K562 (cell line): ENCODE data around the gene ZNF43. TPM values are rescaled to one million over a fixed set of nuclear protein-coding genes. Genes with fewer than 3 reads are reported as not detected.
"Not testable (repeated sequence)": the region's sequence is repeated elsewhere in the genome, so short reads cannot be mapped to it uniquely, and the experiment has no call there.

Experiments
- ATAC-seq: fragments of 200-7000 bp; cut with Tn5 transposase; 3 replicates; pipeline ENCODE4 v1.9.1; 2020; ENCODE audit warnings: moderate library complexity
- BruUV-seq: library from RNA; stranded (reverse); fragments of 400-500 nt; replicated peaks from 2 replicates; lab custom pipeline; 2021; lab: Mats Ljungman, UMichigan
- CTCF ChIA-PET: fragments of 300-600 bp; formaldehyde crosslinking; extraction: SDS; loops from one replicate; lab custom pipeline; 2021; ENCODE audit warnings: low intra/inter-chr PET ratio; lab: Yijun Ruan, JAX
- POLR2A ChIA-PET: fragments of 300-600, 350-650 bp; sonication (Branson Sonifier 250); formaldehyde crosslinking; extraction: SDS; loops from one replicate; lab custom pipeline; 2021; ENCODE audit warnings: antibody characterized with exemption, inconsistent platforms; lab: Yijun Ruan, JAX
- DNase-seq, 4 experiments: peaks; one replicate each; pipeline versions ENCODE4 v3.0.0 to v3.0.0-alpha.2; 2011 to 2018; ENCODE audit warnings: low spot score in 3 of 4, mixed read lengths in 3 of 4; ENCODE audit errors: extremely low read depth in 1 of 4
- FAIRE-seq: peaks from 2 replicates; lab custom pipeline; 2011; peaks lifted over from hg19 to GRCh38; lab: Jason Lieb, UNC
- H2AFZ ChIP-seq: 2 replicates; pipeline ENCODE4 v1.6.0; 2011; ENCODE audit warnings: low read depth, low read length, control low read depth, inconsistent platforms
- H3K27ac ChIP-seq: fragments of 200-600 bp; 3 replicates; pipeline ENCODE4 v1.8.0; 2011; ENCODE audit warnings: low read depth, mild to moderate bottlenecking, control low read depth, inconsistent platforms, low read length, moderate library complexity, mixed read lengths; ENCODE audit errors: extremely low read depth
- H3K27me3 ChIP-seq, 2 experiments: fragments of 300-600 bp in 1 of 2; 2 replicates in 1 of 2; 3 replicates in 1 of 2; pipeline versions ENCODE4 v1.6.0 to v1.8.0; 2011; ENCODE audit warnings: inconsistent platforms in 2 of 2, low read length in 2 of 2, mild to moderate bottlenecking in 1 of 2, mixed read lengths in 1 of 2, moderate library complexity in 1 of 2; ENCODE audit not compliant: control insufficient read depth in 2 of 2, insufficient read depth in 2 of 2
- H3K36me3 ChIP-seq: fragments of 300-600 bp; 3 replicates; pipeline ENCODE4 v1.8.0; 2011; ENCODE audit warnings: mild to moderate bottlenecking, low read length, inconsistent platforms; ENCODE audit not compliant: control insufficient read depth, insufficient read depth
- H3K4me1 ChIP-seq, 2 experiments: fragments of 200-600 bp in 1 of 2; replicated peaks in 1 of 2; 2 replicates in 1 of 2; 3 replicates in 1 of 2; pipeline versions ENCODE4 v1.5.1 to v1.8.0; 2011; ENCODE audit warnings: inconsistent platforms in 2 of 2, low read length in 2 of 2, mild to moderate bottlenecking in 1 of 2, mixed read lengths in 1 of 2, moderate library complexity in 1 of 2; ENCODE audit not compliant: control insufficient read depth in 2 of 2, insufficient read depth in 2 of 2
- H3K4me2 ChIP-seq: 2 replicates; pipeline ENCODE4 v1.6.1; 2011; ENCODE audit warnings: low read length, control low read depth, inconsistent platforms, mixed read lengths; ENCODE audit not compliant: insufficient read depth
- H3K4me3 ChIP-seq: fragments of 200-600 bp; sonication (generic), shearing (Covaris generic); 2 replicates; pipeline ENCODE4 v1.5.1; 2016; ENCODE audit warnings: control low read depth, inconsistent platforms
- H3K79me2 ChIP-seq: fragments of 200-600 bp; 3 replicates; pipeline ENCODE4 v1.8.0; 2011; ENCODE audit warnings: low read length, inconsistent platforms; ENCODE audit not compliant: control insufficient read depth, insufficient read depth
- H3K9ac ChIP-seq, 2 experiments: 2 replicates each; pipeline versions ENCODE4 v1.6.0 to v1.6.1; 2011; ENCODE audit warnings: low read depth in 2 of 2, low read length in 2 of 2, control low read depth in 1 of 2, inconsistent platforms in 1 of 2, mild to moderate bottlenecking in 1 of 2, mixed read lengths in 1 of 2; ENCODE audit not compliant: insufficient read depth in 1 of 2
- H3K9me1 ChIP-seq: one replicate; pipeline ENCODE4 v1.6.0; 2011; ENCODE audit warnings: inconsistent platforms, mild to moderate bottlenecking, low read length, moderate library complexity; ENCODE audit not compliant: control insufficient read depth, insufficient read depth
- H3K9me3 ChIP-seq: replicated peaks from 2 replicates; pipeline ENCODE4 v1.5.1; 2011; ENCODE audit warnings: low read depth, low read length, inconsistent platforms; ENCODE audit not compliant: control insufficient read depth, insufficient read depth
- H4K20me1 ChIP-seq: replicated peaks from 2 replicates; pipeline ENCODE4 v1.6.1; 2011; ENCODE audit warnings: low read length, inconsistent platforms, mixed read lengths; ENCODE audit not compliant: control insufficient read depth, insufficient read depth
- ADNP ChIP-seq: fragments of 200-800 bp; sonication (Bioruptor generic); IDR thresholded peaks from 2 replicates; pipeline ENCODE4 v1.6.1; 2016; ENCODE audit warnings: missing genetic modification characterization, missing compliant biosample characterization
- ZNF146 ChIP-seq: IDR thresholded peaks from one replicate; pipeline ENCODE4 v1.6.1; 2018; ENCODE audit warnings: missing compliant biosample characterization; ENCODE audit not compliant: unreplicated experiment
- in situ Hi-C: fragments of 300-500 bp; cut with MboI; formaldehyde crosslinking; loops from 4 replicates; pipeline ENCODE4 v1.15.0; 2018; ENCODE audit warnings: inconsistent platforms, mixed read lengths
- intact Hi-C: fragments of 100-400 bp; cut with micrococcal nuclease; formaldehyde crosslinking; loops from 2 replicates; pipeline ENCODE4 v1.14.2; 2022
- polyA plus RNA-seq, 8 experiments: library from polyadenylated mRNA; depleted of rRNA in 4 of 8; stranded (reverse) in 5 of 8; unstranded in 3 of 8; fragments of >200 nt; fragmentation: Nextera tagmentation in 2 of 8; fragmentation: Illumina TruSeq in 1 of 8; extraction: Ambion mirVana in 2 of 8; extraction: Trizol in 1 of 8; gene quantifications; 2 replicates each; pipeline versions ENCODE4 v1.2.1 to v1.2.3, GENCODE V29; 2011 to 2014; ENCODE audit warnings: inconsistent platforms in 1 of 8, missing spikeins in 1 of 8
- total RNA-seq, 7 experiments: library from RNA; depleted of rRNA in 6 of 7; stranded (reverse); fragments of >200 nt in 6 of 7; fragmentation: Illumina TruSeq in 2 of 7; extraction: Trizol in 2 of 7; gene quantifications; 2 replicates each; pipeline versions ENCODE4 v1.2.1 to v1.2.3, GENCODE V29; 2011 to 2021; ENCODE audit warnings: low replicate concordance in 1 of 7

Gene ZNF43
- total and polyA plus RNA-seq, 9 of the 15 experiments (the other 6 are each of a cell fraction or from before 2014, with no cell fraction given) = 3.6 to 18.6 (median 9.2) TPM

GRCh38 chr19:21755555-21755954 is 80.4 kb downstream of the ZNF43 start:
- H3K4me2 ChIP-seq, FAIRE-seq, DNase-seq, H4K20me1 ChIP-seq, H3K9me3 ChIP-seq, intact Hi-C loops, CTCF ChIA-PET, ATAC-seq, in situ Hi-C loops: not testable (repeated sequence)
- peaks cover 67% of the 10 kb centered on the region for H3K79me2 ChIP-seq
- TF ChIP-seq ADNP (tag) (0 out of 2 replicates have a peak, but pooled peaks have one; percentile 11), ZNF146 (CRISPR knock-in tag) (peak; percentile 95)
- TF ChIP-seq, all 486 proteins: peak for 2; not testable (repeated sequence) for 484
- H3K4me3 ChIP-seq, H3K9ac ChIP-seq, H3K4me1 ChIP-seq, H2AFZ ChIP-seq, H3K9me1 ChIP-seq, BruUV-seq, H3K27ac ChIP-seq, H3K27me3 ChIP-seq: not testable (repeated sequence)
- peaks cover 73% of the 10 kb centered on the region for H3K36me3 ChIP-seq
- POLR2A ChIA-PET = interaction anchor here (1.1 kb wide), 1 partner anchor 250 kb away, joined by 3 read pairs; the partner anchor contains the start of gene ZNF429

Other genes with a start within 250 kb of the ZNF43 start
- 10.3 and 10.4 TPM in 2 replicates for gene ZNF100, start 68.6 kb downstream of the ZNF43 start, total RNA-seq (2014; rRNA removed)
- gene ZNF100, start 68.6 kb downstream of the ZNF43 start, total RNA-seq (2014; rRNA removed; fragmentation: Illumina TruSeq; extraction: Trizol) = 26.0 and 31.6 TPM in 2 replicates
- gene ZNF100, start 68.6 kb downstream of the ZNF43 start, total RNA-seq (2015; rRNA removed; fragmentation: Illumina TruSeq; extraction: Trizol) = 26.5 and 27.2 TPM in 2 replicates
- gene ZNF100, start 68.6 kb downstream of the ZNF43 start, total RNA-seq (2021) = 25.0 and 25.9 TPM in 2 replicates
- gene ZNF100, start 68.6 kb downstream of the ZNF43 start, polyA plus RNA-seq (2011; rRNA removed) = 19.6 and 23.7 TPM in 2 replicates
- gene ZNF100, start 68.6 kb downstream of the ZNF43 start, polyA plus RNA-seq (2014; fragmentation: Illumina TruSeq; extraction: Trizol) = 19.3 and 24.3 TPM in 2 replicates
- gene ZNF100, start 68.6 kb downstream of the ZNF43 start, polyA plus RNA-seq (2014; fragmentation: Nextera tagmentation; extraction: Ambion mirVana) = 1 to 10 TPM; 4.5 to 7.4 TPM
- 9.3 and 10.2 TPM in 2 replicates for gene ZNF100, start 68.6 kb downstream of the ZNF43 start, polyA plus RNA-seq (2014; rRNA removed)
- gene ZNF208, start 174.8 kb upstream of the ZNF43 start, total RNA-seq (2014; rRNA removed) = 2.4 and 2.8 TPM in 2 replicates
- gene ZNF208, start 174.8 kb upstream of the ZNF43 start, total RNA-seq (2014; rRNA removed; fragmentation: Illumina TruSeq; extraction: Trizol) = 4.5 and 6.1 TPM in 2 replicates
- 3.6 and 4.1 TPM in 2 replicates for gene ZNF208, start 174.8 kb upstream of the ZNF43 start, total RNA-seq (2015; rRNA removed; fragmentation: Illumina TruSeq; extraction: Trizol)
- gene ZNF208, start 174.8 kb upstream of the ZNF43 start, total RNA-seq (2021) = 3.1 and 3.2 TPM in 2 replicates
- 0.09 and 0.81 TPM in 2 replicates for gene ZNF208, start 174.8 kb upstream of the ZNF43 start, polyA plus RNA-seq (2011; rRNA removed)
- 3.5 and 3.7 TPM in 2 replicates for gene ZNF208, start 174.8 kb upstream of the ZNF43 start, polyA plus RNA-seq (2014; fragmentation: Illumina TruSeq; extraction: Trizol)
- 1 to 10 TPM; 1.4 to 1.6 TPM for gene ZNF208, start 174.8 kb upstream of the ZNF43 start, polyA plus RNA-seq (2014; fragmentation: Nextera tagmentation; extraction: Ambion mirVana)
- 3.2 and 3.5 TPM in 2 replicates for gene ZNF208, start 174.8 kb upstream of the ZNF43 start, polyA plus RNA-seq (2014; rRNA removed)
- 6.9 and 11.8 TPM in 2 replicates for gene ZNF257, start 216.3 kb upstream of the ZNF43 start, total RNA-seq (2014; rRNA removed)
- 18.2 and 19.7 TPM in 2 replicates for gene ZNF257, start 216.3 kb upstream of the ZNF43 start, total RNA-seq (2014; rRNA removed; fragmentation: Illumina TruSeq; extraction: Trizol)
- gene ZNF257, start 216.3 kb upstream of the ZNF43 start, total RNA-seq (2015; rRNA removed; fragmentation: Illumina TruSeq; extraction: Trizol) = 17.7 and 18.0 TPM in 2 replicates
- 12.9 and 13.3 TPM in 2 replicates for gene ZNF257, start 216.3 kb upstream of the ZNF43 start, total RNA-seq (2021)
- 1.3 and 5.0 TPM in 2 replicates for gene ZNF257, start 216.3 kb upstream of the ZNF43 start, polyA plus RNA-seq (2011; rRNA removed)
- 15.0 and 16.9 TPM in 2 replicates for gene ZNF257, start 216.3 kb upstream of the ZNF43 start, polyA plus RNA-seq (2014; fragmentation: Illumina TruSeq; extraction: Trizol)
- gene ZNF257, start 216.3 kb upstream of the ZNF43 start, polyA plus RNA-seq (2014; fragmentation: Nextera tagmentation; extraction: Ambion mirVana) = 1 to 10 TPM; 5.7 to 8.0 TPM
- gene ZNF257, start 216.3 kb upstream of the ZNF43 start, polyA plus RNA-seq (2014; rRNA removed) = 11.6 and 11.7 TPM in 2 replicates